Heart right ventricle (tissue), 16 donors: ENCODE results near the gene HOXC10. TPM values are rescaled to one million over a fixed set of nuclear protein-coding genes. Genes with fewer than 3 reads are reported as not detected.

ENCODE experiments used
- ATAC-seq, 8 donors: fragments of 200-7000 bp; cut with Tn5 transposase; one replicate each; pipeline ENCODE4 v1.9.1; 2020; ENCODE audit warnings: mild to moderate bottlenecking in 8 of 8, moderate library complexity in 8 of 8, moderate number of reproducible peaks in 1 of 8
- DNase-seq, 2 donors: peaks; one replicate each; pipeline ENCODE4 v3.0.0-alpha.2; 2020
- H3K27ac ChIP-seq, 10 donors: fragments of 200-600 bp; sonication (generic) in 2 of 10; one replicate each; pipeline versions ENCODE4 v1.5.0 to v1.8.0; 2020 to 2022; ENCODE audit warnings: mild to moderate bottlenecking in 3 of 10
- H3K27me3 ChIP-seq, 7 donors: fragments of 200-600 bp; one replicate each; pipeline ENCODE4 v1.8.0; 2021 to 2022; ENCODE audit warnings: mild to moderate bottlenecking in 2 of 7
- H3K36me3 ChIP-seq, 9 donors: fragments of 200-600 bp; sonication (generic) in 1 of 9; one replicate each; pipeline versions ENCODE4 v1.5.0 to v1.8.0; 2020 to 2022; ENCODE audit warnings: mild to moderate bottlenecking in 2 of 9
- H3K4me1 ChIP-seq, 9 donors: fragments of 200-600 bp; sonication (generic) in 1 of 9; one replicate each; pipeline versions ENCODE4 v1.5.0 to v1.8.0; 2020 to 2022; ENCODE audit warnings: mild to moderate bottlenecking in 4 of 9
- H3K4me3 ChIP-seq, 10 donors: fragments of 200-600 bp; sonication (generic) in 2 of 10; one replicate each; pipeline versions ENCODE4 v1.5.0 to v1.8.0; 2020 to 2022; ENCODE audit warnings: mild to moderate bottlenecking in 7 of 10, moderate library complexity in 2 of 10
- H3K9me3 ChIP-seq, 11 donors: fragments of 200-600 bp in 10 of 11; sonication (generic) in 2 of 11; one replicate each; pipeline versions ENCODE4 v1.5.0 to v1.8.0; 2013 to 2022; ENCODE audit warnings: mild to moderate bottlenecking in 2 of 11, control low read depth in 1 of 11, moderate library complexity in 1 of 11
- CTCF ChIP-seq, 9 donors: fragments of 200-600 bp; sonication (generic) in 2 of 9; IDR thresholded peaks; one replicate each; pipeline versions ENCODE4 v1.5.0 to v1.8.0; 2021 to 2022; ENCODE audit warnings: antibody characterized with exemption in 9 of 9, mild to moderate bottlenecking in 5 of 9, moderate library complexity in 1 of 9
- WGBS, 2 donors: extraction: QIAGEN DNeasy Blood & Tissue Kit; methylation state at CpG; one replicate each; pipeline ENCODE4 v1.1.7; 2013; ENCODE audit warnings: inconsistent platforms in 1 of 2; 5-methylcytosine and 5-hydroxymethylcytosine counted together
- intact Hi-C, 10 donors: fragments of 100-400 bp; cut with DNase I; formaldehyde crosslinking; loops; one replicate each; pipeline versions ENCODE4 v1.11.1 to v1.14.2; 2022
- polyA plus RNA-seq, 2 donors: library from polyadenylated mRNA; stranded (reverse); fragments of 200-250 nt; gene quantifications; one replicate each; pipeline ENCODE4 v1.2.3, GENCODE V29; 2013
- total RNA-seq, 10 donors: library from RNA; stranded (reverse); fragmentation: NEBNext Ultra II Directional in 3 of 10; extraction: Animal tissue kit (Norgen Biotek cat#: 25700) in 3 of 10; gene quantifications; one replicate each; pipeline versions ENCODE4 v1.2.1 to v1.2.4, GENCODE V29; 2021 to 2023
- donor health status: Arrhythmogenic right ventricular cardiomyopathy.
- donor health status: ischemic (EF 13 %, LVEDD 7.1; RV severe dilation, severe dysfunction).
- donor health status: healthy with polysubstance abuse.
- donor health status: DM: no; HTN: yes; CAD: no.
- donor health status: DM: no; HTN: no; CAD: no.
- donor health status: ischemic (EF 25% LVEDD 6.9; RV normal size, moderate dysfunction).
- donor health status: ischemic (EF 25% LVEDD 5.7; RV mildly dilated, moderate dysfunction).
- donor health status: healthy.
- donor health status: DM: yes; HTN: yes; CAD: no.
- donor health status: Ischemic cardiomyopathy.
- donor health status: ischemic (EF 35%, LVEDD 5.7; RV mildly dilated, moderate dysfunction).
- donor health status: nonischemic (EF 11% LVEDD 7.7; RV severe dilation, severe dysfunction).
- donor health status: DM: yes; HTN: yes; CAD: no.
- donor health status: PGD.
- donor health status: ischemic (EF 29% LVEDD 5.4; RV normal size, mild dysfunction).
- donor health status: nonischemic (EF 23%, LVEDD 6.1; RV moderate dilation, normal function).

The HOXC10 gene
- total and polyA plus RNA-seq, 12 donors = not detected

- Histone ChIP-seq H3K4me1 (peaks cover 6 to 20% (median 16%) of the 10 kb centered on the region in 9 donors), H3K27ac (no peak overlapping the region), H3K4me3 (peak overlapping the region in 8 of 10 donors; percentile 17 to 44 (median 39)), H3K27me3 (peaks cover 43 to 98% (median 97%) of the 10 kb centered on the region in 7 donors), H3K36me3 (no peaks in the 10 kb centered on the region), H3K9me3 (no peaks in the 10 kb centered on the region)
- DNase-seq = peak; percentile 85 to 88
- ATAC-seq = peak; percentile 85 to 95 (median 91)
- 5% methylated on average over 39 of the region's 39 CpGs for WGBS, 2 donors
- intact Hi-C loops = loop anchor here (1.0 to 10.0 kb wide), 9 partner anchors 185 to 369 kb away; no protein-coding TSS in a partner anchor
- peak; percentile 87 to 96 (median 93) for TF ChIP-seq CTCF (IDR thresholded peaks at IDR 0.05)
Observed at GRCh38 chr12:54005853-54006558, 21.1 kb downstream of the HOXC10 start.

GRCh38 chr12:54006559-54007220 lies 21.7 kb downstream of the HOXC10 start:
- no peak for TF ChIP-seq CTCF (IDR thresholded peaks at IDR 0.05)
- Histone ChIP-seq H3K4me3 (peak overlapping the region in 8 of 10 donors; percentile 17 to 44 (median 39)), H3K36me3 (no peaks in the 10 kb centered on the region), H3K4me1 (peaks cover 6 to 20% (median 16%) of the 10 kb centered on the region in 9 donors), H3K27ac (no peak overlapping the region), H3K27me3 (peaks cover 40 to 98% (median 97%) of the 10 kb centered on the region in 7 donors), H3K9me3 (no peaks in the 10 kb centered on the region)
- intact Hi-C loops = loop anchor here (1.0 to 10.0 kb wide), 8 partner anchors 184 to 368 kb away; no protein-coding TSS in a partner anchor
- ATAC-seq = no peak
- no peak for DNase-seq
- 22 to 26% methylated on average over 22 of the region's 22 CpGs for WGBS, 2 donors

GRCh38 chr12:54007538-54008259 lies 22.8 kb downstream of the HOXC10 start:
- H3K27me3 ChIP-seq = peaks cover 40 to 98% (median 97%) of the 10 kb centered on the region in 7 donors
- WGBS, 2 donors = 37 to 44% methylated on average over 2 of the region's 2 CpGs

More at GRCh38 chr12:54007538-54008259, 22.8 kb downstream of the HOXC10 start:
- DNase-seq (no peak), ATAC-seq (no peak)
- Histone ChIP-seq H3K4me3 (no peak overlapping the region), H3K36me3 (no peaks in the 10 kb centered on the region), H3K9me3 (no peaks in the 10 kb centered on the region), H3K27ac (no peak overlapping the region), H3K4me1 (peaks cover 6 to 20% (median 16%) of the 10 kb centered on the region in 9 donors)
- intact Hi-C loops = loop anchor here in 8 of 10 donors (2.0 to 10.0 kb wide), 6 partner anchors 183 to 367 kb away; no protein-coding TSS in a partner anchor
- no peak for TF ChIP-seq CTCF (IDR thresholded peaks at IDR 0.05)
